Astrocyte of the spinal cord (primary cell): ENCODE results near the gene FNDC3B.

Source experiments
- DNase-seq: peaks from one replicate; pipeline ENCODE4 v3.0.0; 2011; ENCODE audit warnings: low read depth, low spot score
- H3K4me3 ChIP-seq: 2 replicates; pipeline ENCODE4 v1.5.1; 2011; ENCODE audit warnings: low read depth, mild to moderate bottlenecking, low read length, moderate library complexity
- in situ Hi-C: cut with HindIII; loops from 2 replicates; pipeline ENCODE4 v1.10.0; 2017; ENCODE audit warnings: low sequenced_read_pairs
- TF ChIP-seq, protein P1 (sequence below): IDR thresholded peaks from 2 replicates; pipeline ENCODE4 v1.5.1; 2012; ENCODE audit warnings: low read depth, mild to moderate bottlenecking, low read length, inconsistent platforms

Gene FNDC3B

DNA sequence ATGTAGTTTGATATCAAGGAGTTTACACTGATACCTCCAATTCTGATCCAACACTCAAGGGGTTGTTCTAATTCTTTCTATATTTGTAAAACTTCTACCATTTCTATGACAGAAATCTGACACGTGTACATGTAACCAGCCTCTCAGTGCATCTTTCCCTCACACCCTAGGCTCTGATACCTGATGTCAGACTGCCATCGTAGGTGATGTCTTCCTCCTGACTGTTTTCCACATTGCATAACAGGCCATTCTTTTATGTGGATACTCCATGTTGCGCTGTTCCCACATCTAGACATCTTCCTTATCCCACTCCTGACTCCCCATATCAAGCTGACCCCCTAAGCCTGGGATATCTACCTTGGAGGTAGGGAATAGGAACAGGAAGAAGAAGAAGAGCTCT, 159.1 kb downstream of the FNDC3B start:
- in situ Hi-C loops: no loop called here
- TF ChIP-seq, protein P1, sequence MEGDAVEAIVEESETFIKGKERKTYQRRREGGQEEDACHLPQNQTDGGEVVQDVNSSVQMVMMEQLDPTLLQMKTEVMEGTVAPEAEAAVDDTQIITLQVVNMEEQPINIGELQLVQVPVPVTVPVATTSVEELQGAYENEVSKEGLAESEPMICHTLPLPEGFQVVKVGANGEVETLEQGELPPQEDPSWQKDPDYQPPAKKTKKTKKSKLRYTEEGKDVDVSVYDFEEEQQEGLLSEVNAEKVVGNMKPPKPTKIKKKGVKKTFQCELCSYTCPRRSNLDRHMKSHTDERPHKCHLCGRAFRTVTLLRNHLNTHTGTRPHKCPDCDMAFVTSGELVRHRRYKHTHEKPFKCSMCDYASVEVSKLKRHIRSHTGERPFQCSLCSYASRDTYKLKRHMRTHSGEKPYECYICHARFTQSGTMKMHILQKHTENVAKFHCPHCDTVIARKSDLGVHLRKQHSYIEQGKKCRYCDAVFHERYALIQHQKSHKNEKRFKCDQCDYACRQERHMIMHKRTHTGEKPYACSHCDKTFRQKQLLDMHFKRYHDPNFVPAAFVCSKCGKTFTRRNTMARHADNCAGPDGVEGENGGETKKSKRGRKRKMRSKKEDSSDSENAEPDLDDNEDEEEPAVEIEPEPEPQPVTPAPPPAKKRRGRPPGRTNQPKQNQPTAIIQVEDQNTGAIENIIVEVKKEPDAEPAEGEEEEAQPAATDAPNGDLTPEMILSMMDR: no peak
- DNase-seq: no peak
- H3K4me3 ChIP-seq: no peak overlapping the region

- in situ Hi-C loops: no loop called here
- TF ChIP-seq, protein P1: no peak
- DNase-seq: no peak
- no peak overlapping the region for H3K4me3 ChIP-seq
Measured at GRCh38 chr3:172199850-172200369, 160.5 kb downstream of the FNDC3B start.

- TF ChIP-seq, protein P1: no peak
- in situ Hi-C loops: no loop called here
- H3K4me3 ChIP-seq: no peak overlapping the region
- DNase-seq: peak; percentile 96
Measured at GRCh38 chr3:172201136-172201869, 161.9 kb downstream of the FNDC3B start.

GRCh38 chr3:172201870-172202236, 162.5 kb downstream of the FNDC3B start:
- no peak overlapping the region for H3K4me3 ChIP-seq
- DNase-seq: peak; percentile 87
- in situ Hi-C loops: no loop called here
- TF ChIP-seq, protein P1: no peak

GRCh38 chr3:172202797-172203196, 163.4 kb downstream of the FNDC3B start:
- no peak overlapping the region for H3K4me3 ChIP-seq
- TF ChIP-seq, protein P1: no peak
- DNase-seq: no peak
- in situ Hi-C loops: no loop called here

DNA sequence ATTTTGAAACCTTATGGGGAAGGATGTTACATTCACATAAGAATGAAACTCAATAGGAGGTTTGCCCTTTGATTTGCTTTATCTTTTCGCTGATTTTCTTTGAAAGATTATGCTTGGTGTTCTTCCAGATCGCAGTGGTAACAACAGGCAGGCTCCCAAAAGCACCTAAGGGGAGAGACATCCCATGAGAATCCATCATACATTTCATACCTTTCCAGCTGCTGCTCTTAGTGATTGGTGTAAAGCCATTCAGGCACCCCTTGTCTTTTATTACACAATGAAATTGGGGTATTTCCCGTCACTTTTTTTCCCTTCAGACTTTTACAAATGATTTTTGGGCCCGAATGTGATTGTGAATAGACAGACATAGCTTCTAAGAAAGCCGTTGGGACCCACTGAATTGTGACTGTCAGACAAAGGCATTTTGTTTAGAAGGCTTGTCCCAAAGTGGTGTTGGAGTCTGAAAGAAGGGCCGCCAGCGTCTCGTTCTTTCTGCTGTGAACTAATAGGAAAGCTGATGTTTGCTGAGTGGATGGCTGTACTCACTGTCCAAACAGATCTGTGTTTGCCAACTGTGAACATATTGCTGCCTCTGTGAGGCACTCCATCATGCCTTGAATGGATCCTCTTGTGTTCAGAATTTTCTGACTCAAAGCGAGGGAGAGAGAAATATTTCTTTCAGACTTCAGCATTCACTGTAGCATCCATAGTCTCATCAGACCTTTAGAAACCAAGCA, 164.3 kb downstream of the FNDC3B start:
- DNase-seq: peak; percentile 57
- H3K4me3 ChIP-seq: no peak overlapping the region
- in situ Hi-C loops: no loop called here
- TF ChIP-seq, protein P1: no peak
